HL-60 (cell line): ENCODE measurements around the gene CES2.

Experiments
- DNase-seq, 2 experiments: peaks; one replicate each; pipeline ENCODE4 v3.0.0-alpha.2; 2010 to 2020; ENCODE audit warnings: low read depth in 1 of 2, low spot score in 1 of 2
- H3K27ac ChIP-seq: fragments of 250-450 bp; sonication (Bioruptor Pico); replicated peaks from 2 replicates; pipeline ENCODE4 v1.5.1; 2020; ENCODE audit warnings: mild to moderate bottlenecking, moderate library complexity
- H3K27me3 ChIP-seq: fragments of 250-450 bp; sonication (Bioruptor Pico); 2 replicates; pipeline ENCODE4 v1.5.1; 2021; ENCODE audit warnings: mild to moderate bottlenecking, moderate library complexity; ENCODE audit not compliant: insufficient read depth, poor library complexity, severe bottlenecking
- H3K4me3 ChIP-seq: replicated peaks from 2 replicates; pipeline ENCODE4 v1.5.1; 2011; ENCODE audit warnings: mild to moderate bottlenecking, control low read depth, low read length; ENCODE audit not compliant: insufficient read depth
- CTCF ChIP-seq: IDR thresholded peaks from one replicate; pipeline ENCODE4 v1.5.1; 2011; ENCODE audit warnings: low read length, control low read depth, inconsistent platforms; ENCODE audit not compliant: insufficient read depth
- GABPA ChIP-seq: IDR thresholded peaks from 2 replicates; pipeline ENCODE4 v1.6.1; 2012; ENCODE audit warnings: low read depth
- POLR2AphosphoS5 ChIP-seq: IDR thresholded peaks from 2 replicates; pipeline ENCODE4 v1.6.1; 2012; ENCODE audit warnings: low read depth
- SPI1 ChIP-seq: IDR thresholded peaks from 2 replicates; pipeline ENCODE4 v1.6.1; 2012; ENCODE audit warnings: low read depth, mild to moderate bottlenecking, borderline replicate concordance
- TF ChIP-seq, protein P1 (sequence below): IDR thresholded peaks from 2 replicates; pipeline ENCODE4 v1.6.1; 2012; ENCODE audit warnings: low read depth; ENCODE audit not compliant: insufficient replicate concordance

Gene CES2

GRCh38 chr16:66945939-66946338 is 10.6 kb downstream of the CES2 start:
- peaks cover 24% of the 10 kb centered on the region for H3K27me3 ChIP-seq
- TF ChIP-seq GABPA: no peak
- no peak for TF ChIP-seq CTCF
- TF ChIP-seq POLR2AphosphoS5: no peak
- TF ChIP-seq, protein P1, sequence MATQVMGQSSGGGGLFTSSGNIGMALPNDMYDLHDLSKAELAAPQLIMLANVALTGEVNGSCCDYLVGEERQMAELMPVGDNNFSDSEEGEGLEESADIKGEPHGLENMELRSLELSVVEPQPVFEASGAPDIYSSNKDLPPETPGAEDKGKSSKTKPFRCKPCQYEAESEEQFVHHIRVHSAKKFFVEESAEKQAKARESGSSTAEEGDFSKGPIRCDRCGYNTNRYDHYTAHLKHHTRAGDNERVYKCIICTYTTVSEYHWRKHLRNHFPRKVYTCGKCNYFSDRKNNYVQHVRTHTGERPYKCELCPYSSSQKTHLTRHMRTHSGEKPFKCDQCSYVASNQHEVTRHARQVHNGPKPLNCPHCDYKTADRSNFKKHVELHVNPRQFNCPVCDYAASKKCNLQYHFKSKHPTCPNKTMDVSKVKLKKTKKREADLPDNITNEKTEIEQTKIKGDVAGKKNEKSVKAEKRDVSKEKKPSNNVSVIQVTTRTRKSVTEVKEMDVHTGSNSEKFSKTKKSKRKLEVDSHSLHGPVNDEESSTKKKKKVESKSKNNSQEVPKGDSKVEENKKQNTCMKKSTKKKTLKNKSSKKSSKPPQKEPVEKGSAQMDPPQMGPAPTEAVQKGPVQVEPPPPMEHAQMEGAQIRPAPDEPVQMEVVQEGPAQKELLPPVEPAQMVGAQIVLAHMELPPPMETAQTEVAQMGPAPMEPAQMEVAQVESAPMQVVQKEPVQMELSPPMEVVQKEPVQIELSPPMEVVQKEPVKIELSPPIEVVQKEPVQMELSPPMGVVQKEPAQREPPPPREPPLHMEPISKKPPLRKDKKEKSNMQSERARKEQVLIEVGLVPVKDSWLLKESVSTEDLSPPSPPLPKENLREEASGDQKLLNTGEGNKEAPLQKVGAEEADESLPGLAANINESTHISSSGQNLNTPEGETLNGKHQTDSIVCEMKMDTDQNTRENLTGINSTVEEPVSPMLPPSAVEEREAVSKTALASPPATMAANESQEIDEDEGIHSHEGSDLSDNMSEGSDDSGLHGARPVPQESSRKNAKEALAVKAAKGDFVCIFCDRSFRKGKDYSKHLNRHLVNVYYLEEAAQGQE: no peak
- TF ChIP-seq SPI1: no peak
- H3K4me3 ChIP-seq: no peak overlapping the region
- H3K27ac ChIP-seq: no peak overlapping the region
- DNase-seq: no peak

DNA sequence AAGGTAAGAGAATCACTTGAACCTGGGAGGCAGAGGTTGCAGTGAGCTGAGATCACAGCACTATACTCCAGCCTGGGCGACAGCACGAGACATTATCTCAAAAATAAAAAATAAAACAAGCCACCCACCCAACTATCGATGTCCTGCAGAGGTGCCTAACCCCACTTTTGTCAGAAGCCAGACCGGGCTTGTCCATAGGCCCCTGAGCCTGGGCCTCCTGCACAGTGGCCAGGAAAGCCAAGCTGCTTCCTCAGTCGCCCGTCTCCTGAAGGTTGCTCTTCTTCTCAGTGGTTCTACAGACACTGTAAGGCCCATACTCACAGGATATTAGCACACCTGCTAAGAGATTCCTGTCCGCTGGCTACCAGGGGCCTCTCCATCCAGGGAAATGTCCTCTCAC is 11.2 kb downstream of the CES2 start:
- Histone ChIP-seq H3K27me3 (peaks cover 28% of the 10 kb centered on the region), H3K27ac (no peak overlapping the region), H3K4me3 (no peak overlapping the region)
- no peak for DNase-seq
- TF ChIP-seq POLR2AphosphoS5: no peak
- TF ChIP-seq, protein P1: no peak
- TF ChIP-seq SPI1: no peak
- no peak for TF ChIP-seq CTCF
- TF ChIP-seq GABPA: no peak

GRCh38 chr16:66946974-66947301 is 11.6 kb downstream of the CES2 start:
- no peak overlapping the region for H3K4me3 ChIP-seq
- TF ChIP-seq SPI1 (no peak), GABPA (no peak), CTCF (no peak), POLR2AphosphoS5 (no peak)
- TF ChIP-seq, protein P1: no peak
- H3K27ac ChIP-seq: no peak overlapping the region
- H3K27me3 ChIP-seq: peaks cover 28% of the 10 kb centered on the region
- no peak for DNase-seq
